Iris pigment epithelial cell (primary cell): ENCODE data around the gene ZDHHC19.
"Not testable (repeated sequence)": the region's sequence is repeated elsewhere in the genome, so short reads cannot be mapped to it uniquely, and the experiment has no call there.

Experiments used
- DNase-seq: peaks from one replicate; pipeline ENCODE4 v3.0.0-alpha.2; 2011; ENCODE audit warnings: low read depth

Gene ZDHHC19

DNA sequence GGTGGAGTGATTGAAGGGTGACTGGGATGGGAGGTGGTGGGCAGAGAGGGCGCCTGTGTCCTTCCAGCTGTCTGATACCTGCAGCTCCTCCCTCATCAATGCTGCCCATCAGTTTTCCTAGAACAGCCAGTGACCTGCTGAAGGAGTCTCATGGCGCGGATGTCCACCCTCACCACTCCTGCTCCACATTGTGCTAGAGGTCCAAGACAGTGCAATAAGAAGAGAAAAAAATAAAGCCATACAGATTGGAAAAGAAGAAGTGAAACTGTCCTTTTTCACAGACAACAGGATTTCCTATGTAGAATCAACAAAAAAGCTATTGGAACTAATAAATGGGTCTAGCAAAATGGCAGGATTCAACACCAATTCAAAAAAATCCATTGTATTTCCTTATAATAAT is 7.4 kb downstream of the ZDHHC19 start:
- DNase-seq: no peak

DNA sequence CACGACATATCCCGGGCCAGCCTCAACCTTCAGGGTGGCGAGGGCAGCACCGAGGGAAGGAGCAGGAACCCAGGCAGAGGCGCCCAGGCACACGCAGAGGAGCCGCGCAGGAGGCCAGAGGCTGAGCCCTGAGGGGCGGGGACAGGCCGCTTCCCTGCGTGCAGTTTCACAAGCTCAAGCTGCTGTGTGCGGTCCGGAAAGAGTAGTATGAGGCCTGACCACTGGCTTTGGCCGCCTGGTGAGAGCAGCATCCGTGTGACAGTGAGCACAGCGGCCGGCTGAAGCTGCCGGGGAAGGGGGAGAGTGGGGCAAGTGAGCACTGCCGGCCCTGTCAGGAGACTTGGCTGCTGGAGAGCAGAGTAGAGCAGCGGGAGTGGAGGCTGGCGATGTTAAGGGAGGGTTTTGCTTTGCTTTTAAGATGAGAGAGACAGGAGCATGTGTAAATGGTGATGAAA is 8.7 kb downstream of the ZDHHC19 start:
- peak; percentile 60 for DNase-seq

- no peak for DNase-seq
These were observed 12.1 kb downstream of the ZDHHC19 start for GRCh38 chr3:196198771-196199753.

- no peak for DNase-seq
These were observed 13.0 kb downstream of the ZDHHC19 start for GRCh38 chr3:196198081-196198675.

- no peak for DNase-seq
These were observed 13.7 kb downstream of the ZDHHC19 start for GRCh38 chr3:196197524-196197923.

- DNase-seq: no peak
These were observed 15.4 kb downstream of the ZDHHC19 start for GRCh38 chr3:196195664-196196265.

DNA sequence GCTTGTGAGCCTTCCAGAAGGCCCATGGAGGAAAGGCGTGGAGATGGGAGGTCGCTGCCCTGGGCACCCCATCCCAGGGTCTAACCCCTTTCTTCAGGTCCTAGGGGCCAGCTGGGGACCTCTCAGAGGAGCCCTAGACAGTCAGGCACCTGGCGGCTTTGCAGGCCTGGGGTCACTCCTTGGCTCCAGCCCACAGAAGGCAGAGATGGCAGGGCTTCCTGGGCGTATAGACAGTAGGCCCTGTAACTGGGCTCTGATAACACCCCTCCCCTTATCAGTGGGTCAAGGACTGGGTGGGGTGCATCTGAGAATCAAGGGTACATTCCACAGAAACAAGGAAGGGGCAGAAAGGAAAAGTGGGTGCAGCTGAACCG is 16.7 kb downstream of the ZDHHC19 start:
- no peak for DNase-seq

DNA sequence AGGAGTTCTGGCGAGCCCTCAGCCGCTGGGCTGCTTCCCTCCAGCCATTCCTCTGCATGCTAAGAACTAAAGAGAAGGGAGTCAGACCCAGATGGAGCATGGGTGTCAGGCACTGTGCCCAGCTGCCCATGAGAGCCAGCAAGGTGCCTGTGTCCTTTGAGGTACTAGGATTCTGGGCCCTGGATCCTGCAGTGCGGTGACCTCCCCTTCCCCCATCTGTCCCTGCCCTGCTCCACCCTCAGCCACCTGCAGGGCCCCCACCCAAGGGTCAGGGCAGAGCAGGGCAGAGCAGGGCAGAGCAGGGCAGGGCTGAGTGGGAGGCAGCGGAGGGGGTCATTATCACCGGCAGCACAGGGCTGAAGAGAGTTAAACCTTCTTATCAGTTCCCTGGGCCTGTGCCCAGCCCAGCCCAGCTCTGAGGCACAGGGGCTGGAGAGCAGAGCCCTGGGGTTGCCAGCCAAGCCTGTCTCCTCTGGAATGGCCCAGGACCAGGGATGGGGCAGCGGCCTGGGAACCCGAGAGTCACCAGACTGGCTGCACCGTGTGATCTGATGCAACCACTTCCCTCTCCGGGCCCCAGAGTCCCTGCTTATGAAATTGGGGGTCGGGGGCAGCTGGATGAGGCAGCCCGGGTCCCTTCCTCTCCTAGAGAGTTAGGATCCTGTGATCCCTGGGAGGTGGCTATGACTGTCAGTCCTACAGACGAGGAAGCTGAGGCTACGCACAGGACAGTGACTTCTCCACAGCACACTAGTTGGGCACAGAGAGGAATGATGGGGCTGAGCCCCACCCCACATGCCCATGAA is 17.3 kb downstream of the ZDHHC19 start:
- DNase-seq: no peak

DNA sequence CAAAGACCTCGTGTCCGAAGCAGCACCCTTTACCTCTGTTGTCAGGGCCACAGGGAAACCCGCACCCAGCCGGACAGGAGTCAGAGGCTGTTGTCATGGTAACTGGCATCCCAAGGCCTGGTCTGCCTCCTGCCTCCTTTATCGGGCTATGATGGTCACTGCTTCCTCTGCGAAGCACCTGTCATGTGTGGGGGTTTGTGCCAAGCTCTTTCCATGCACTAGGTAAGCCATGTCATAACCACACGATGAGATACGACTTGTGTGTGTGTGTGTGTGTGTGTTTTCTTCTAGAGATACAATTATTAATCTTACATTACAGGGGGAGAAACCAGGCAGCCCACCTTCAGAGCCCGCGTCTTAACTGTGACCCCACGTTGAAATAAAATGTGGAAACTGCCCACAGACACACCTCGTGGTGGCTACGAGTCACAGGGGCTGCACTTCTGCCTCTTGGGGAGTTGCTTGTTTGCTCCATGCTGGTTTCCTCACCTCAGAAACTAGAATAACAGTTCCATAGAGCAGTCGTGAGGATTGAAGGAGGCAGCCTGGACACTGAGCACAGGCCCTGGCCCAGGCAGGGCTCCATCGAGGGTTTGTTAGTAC is 18.0 kb downstream of the ZDHHC19 start:
- no peak for DNase-seq

- DNase-seq: no peak
These were observed 18.6 kb downstream of the ZDHHC19 start for GRCh38 chr3:196192524-196193051.

GRCh38 chr3:196192036-196192523 is 19.1 kb downstream of the ZDHHC19 start:
- DNase-seq: no peak

- no peak for DNase-seq
These were observed 21.4 kb downstream of the ZDHHC19 start for GRCh38 chr3:196189566-196190347.

DNA sequence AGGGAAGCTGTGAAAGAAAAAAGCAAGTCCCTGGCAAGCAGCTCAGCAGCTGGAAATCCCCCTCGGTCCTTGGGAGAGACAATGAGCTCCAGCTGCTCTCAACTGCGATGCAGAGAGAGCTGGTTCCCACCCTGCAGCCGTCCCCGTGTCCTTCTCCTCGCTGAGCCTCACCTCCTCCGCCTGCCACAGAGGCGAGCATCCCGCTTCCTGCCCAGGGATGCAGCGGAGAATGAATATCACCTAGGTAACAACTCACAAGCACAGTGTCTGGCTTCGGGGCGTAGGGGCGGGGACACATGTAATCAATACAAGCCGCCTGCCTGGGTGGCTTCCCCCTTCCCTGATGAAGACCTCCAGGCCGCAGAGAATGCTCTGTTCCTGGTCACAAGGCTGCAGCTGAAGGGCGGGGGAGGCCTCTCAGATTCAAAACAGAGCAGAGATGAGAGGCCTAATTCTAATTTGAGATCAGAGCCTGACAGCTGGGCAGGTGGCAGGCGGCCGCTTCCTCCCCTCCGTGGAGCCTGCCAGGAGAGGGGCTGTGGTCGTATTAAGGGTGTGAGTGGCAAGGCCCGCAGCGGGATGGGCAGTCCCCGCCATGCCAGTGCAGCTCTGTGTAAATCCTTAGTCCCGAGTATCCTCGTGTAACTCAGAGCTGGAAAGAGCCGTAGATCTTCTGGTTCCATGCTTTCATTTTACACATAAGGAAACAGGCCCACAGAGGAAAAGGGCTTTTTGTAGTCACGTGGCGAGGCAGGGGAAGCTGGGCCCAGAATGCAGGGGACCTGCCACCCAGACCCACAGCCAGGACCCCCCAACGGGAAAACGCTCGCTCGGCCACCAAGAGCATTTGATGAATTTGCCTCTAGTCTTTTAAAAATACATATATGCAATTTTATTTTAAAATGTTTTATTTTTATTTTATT is 24.3 kb downstream of the ZDHHC19 start:
- DNase-seq: no peak

- no peak for DNase-seq
These were observed 26.3 kb downstream of the ZDHHC19 start for GRCh38 chr3:196184881-196185280.

- not testable (repeated sequence) for DNase-seq
These were observed 27.1 kb downstream of the ZDHHC19 start for GRCh38 chr3:196184169-196184432.

DNA sequence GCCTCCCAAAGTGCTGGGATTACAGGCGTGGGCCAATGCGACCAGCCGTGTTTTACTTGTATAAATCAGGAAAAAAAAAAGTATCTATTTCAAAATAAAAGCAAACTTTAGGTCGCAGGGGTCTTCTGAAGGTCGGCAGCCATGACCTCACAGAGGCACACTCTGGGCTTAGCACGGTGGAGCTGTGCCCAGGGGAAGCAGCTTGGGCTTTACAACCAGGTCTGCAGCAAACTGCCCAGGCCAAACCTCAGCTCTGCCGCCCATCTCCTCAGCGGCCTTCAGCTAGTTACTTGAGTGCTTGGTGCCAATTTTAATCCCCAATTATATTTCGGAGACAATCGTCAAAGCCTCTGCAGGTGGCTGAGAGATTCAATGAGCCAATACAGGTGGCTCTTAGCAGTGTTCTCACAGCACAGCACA is 30.1 kb downstream of the ZDHHC19 start:
- no peak for DNase-seq

DNA sequence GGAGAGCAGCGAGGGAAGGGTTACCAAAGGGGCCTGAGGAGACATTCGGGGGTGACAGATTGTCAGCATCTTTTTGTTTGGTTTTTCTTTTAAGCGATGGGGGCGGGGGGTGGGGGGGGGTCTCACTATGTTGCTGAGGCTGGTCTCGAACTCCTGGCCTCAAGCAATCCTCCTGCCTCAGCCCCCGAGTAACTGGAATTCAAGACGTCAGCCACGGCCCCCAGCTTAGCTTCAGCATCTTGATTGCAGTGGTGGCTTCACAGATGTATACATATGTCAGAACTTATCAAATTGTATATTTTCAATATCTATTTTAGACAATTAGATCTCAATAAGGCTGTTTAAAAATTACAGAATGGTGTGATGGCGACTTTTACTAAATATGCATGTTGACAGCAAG is 30.9 kb downstream of the ZDHHC19 start:
- no peak for DNase-seq

- peak; percentile 62 for DNase-seq
These were observed 31.6 kb downstream of the ZDHHC19 start for GRCh38 chr3:196179380-196180308.
